ENCODE data around the gene VRK1. TPM values are rescaled to one million over a fixed set of nuclear protein-coding genes. Genes with fewer than 3 reads are reported as not detected.
A peak's percentile ranks its signal among the peaks of the same experiment; 100 is the strongest.

Gene VRK1
- total RNA-seq, result 52.7 TPM

- Histone ChIP-seq H3K27me3 (ENCODE audit: control insufficient read depth in 3 of 3, insufficient read depth in 3 of 3, low read length in 3 of 3) (no peaks in the 10 kb centered on the region), H3K36me3 (ENCODE audit: control insufficient read depth in 3 of 3, insufficient read depth in 3 of 3, low read length in 3 of 3) (no peaks in the 10 kb centered on the region), H3K27ac (ENCODE audit: low read depth, low read length) (no peak within 1 kb of the TSS), H3K9me3 (ENCODE audit: control insufficient read depth in 3 of 3, low read length in 3 of 3) (no peaks in the 10 kb centered on the region), H3K4me1 (ENCODE audit: control insufficient read depth in 3 of 3, insufficient read depth in 3 of 3, low read length in 3 of 3) (peaks cover 7 to 8% (median 7%) of the 10 kb centered on the region in 3 donors), H3K9ac (ENCODE audit: low read depth in 1 of 3, low read length in 3 of 3) (peak within 1 kb of the TSS; percentile 64 to 77 (median 74)), H3K4me3 (ENCODE audit: low read length in 3 of 3) (peak within 1 kb of the TSS; percentile 80 to 83 (median 80))
Observed at GRCh38 chr14:96796851-96797581, at the start of gene VRK1. TSS of gene VRK1 (plus strand) at chr14:96797382. CDS start at chr14:96833472, 36,090 bp downstream.

GRCh38 chr14:96747608-96748007, 49.6 kb upstream of the VRK1 start:
- peaks cover 0 to 2% (median 0%) of the 10 kb centered on the region in 3 donors for H3K9me3 ChIP-seq (ENCODE audit: control insufficient read depth in 3 of 3, low read length in 3 of 3)
- H3K36me3 ChIP-seq (ENCODE audit: control insufficient read depth in 3 of 3, insufficient read depth in 3 of 3, low read length in 3 of 3), result no peaks in the 10 kb centered on the region
- H3K9ac ChIP-seq (ENCODE audit: low read depth in 1 of 3, low read length in 3 of 3), result no peak overlapping the region
- no peak overlapping the region for H3K4me3 ChIP-seq (ENCODE audit: low read length in 3 of 3)
- H3K27ac ChIP-seq (ENCODE audit: low read depth, low read length), result no peak overlapping the region
- peaks cover 13 to 32% (median 19%) of the 10 kb centered on the region in 3 donors for H3K27me3 ChIP-seq (ENCODE audit: control insufficient read depth in 3 of 3, insufficient read depth in 3 of 3, low read length in 3 of 3)
- H3K4me1 ChIP-seq (ENCODE audit: control insufficient read depth in 3 of 3, insufficient read depth in 3 of 3, low read length in 3 of 3), result no peaks in the 10 kb centered on the region

- H3K36me3 ChIP-seq (ENCODE audit: control insufficient read depth in 3 of 3, insufficient read depth in 3 of 3, low read length in 3 of 3), result no peaks in the 10 kb centered on the region
- H3K9ac ChIP-seq (ENCODE audit: low read depth in 1 of 3, low read length in 3 of 3), result no peak overlapping the region
- H3K27me3 ChIP-seq (ENCODE audit: control insufficient read depth in 3 of 3, insufficient read depth in 3 of 3, low read length in 3 of 3), result peaks cover 10 to 27% (median 19%) of the 10 kb centered on the region in 3 donors
- no peaks in the 10 kb centered on the region for H3K4me1 ChIP-seq (ENCODE audit: control insufficient read depth in 3 of 3, insufficient read depth in 3 of 3, low read length in 3 of 3)
- peaks cover 0 to 2% (median 0%) of the 10 kb centered on the region in 3 donors for H3K9me3 ChIP-seq (ENCODE audit: control insufficient read depth in 3 of 3, low read length in 3 of 3)
- no peak overlapping the region for H3K4me3 ChIP-seq (ENCODE audit: low read length in 3 of 3)
- H3K27ac ChIP-seq (ENCODE audit: low read depth, low read length), result no peak overlapping the region
Observed at GRCh38 chr14:96748362-96748761, 48.8 kb upstream of the VRK1 start.

GRCh38 chr14:96751505-96751904, 45.7 kb upstream of the VRK1 start:
- H3K27me3 ChIP-seq (ENCODE audit: control insufficient read depth in 3 of 3, insufficient read depth in 3 of 3, low read length in 3 of 3), result peaks cover 5 to 20% (median 12%) of the 10 kb centered on the region in 3 donors
- no peak overlapping the region for H3K4me3 ChIP-seq (ENCODE audit: low read length in 3 of 3)
- no peak overlapping the region for H3K27ac ChIP-seq (ENCODE audit: low read depth, low read length)
- no peak overlapping the region for H3K9ac ChIP-seq (ENCODE audit: low read depth in 1 of 3, low read length in 3 of 3)
- H3K36me3 ChIP-seq (ENCODE audit: control insufficient read depth in 3 of 3, insufficient read depth in 3 of 3, low read length in 3 of 3), result no peaks in the 10 kb centered on the region
- no peaks in the 10 kb centered on the region for H3K9me3 ChIP-seq (ENCODE audit: control insufficient read depth in 3 of 3, low read length in 3 of 3)
- H3K4me1 ChIP-seq (ENCODE audit: control insufficient read depth in 3 of 3, insufficient read depth in 3 of 3, low read length in 3 of 3), result no peaks in the 10 kb centered on the region

GRCh38 chr14:96752125-96752524, 45.1 kb upstream of the VRK1 start:
- Histone ChIP-seq H3K27me3 (ENCODE audit: control insufficient read depth in 3 of 3, insufficient read depth in 3 of 3, low read length in 3 of 3) (peaks cover 5 to 23% (median 9%) of the 10 kb centered on the region in 3 donors), H3K36me3 (ENCODE audit: control insufficient read depth in 3 of 3, insufficient read depth in 3 of 3, low read length in 3 of 3) (no peaks in the 10 kb centered on the region), H3K27ac (ENCODE audit: low read depth, low read length) (no peak overlapping the region), H3K4me3 (ENCODE audit: low read length in 3 of 3) (no peak overlapping the region), H3K9ac (ENCODE audit: low read depth in 1 of 3, low read length in 3 of 3) (no peak overlapping the region), H3K9me3 (ENCODE audit: control insufficient read depth in 3 of 3, low read length in 3 of 3) (no peaks in the 10 kb centered on the region), H3K4me1 (ENCODE audit: control insufficient read depth in 3 of 3, insufficient read depth in 3 of 3, low read length in 3 of 3) (no peaks in the 10 kb centered on the region)

- Histone ChIP-seq H3K36me3 (ENCODE audit: control insufficient read depth in 3 of 3, insufficient read depth in 3 of 3, low read length in 3 of 3) (no peaks in the 10 kb centered on the region), H3K27ac (ENCODE audit: low read depth, low read length) (no peak overlapping the region), H3K9me3 (ENCODE audit: control insufficient read depth in 3 of 3, low read length in 3 of 3) (no peaks in the 10 kb centered on the region), H3K27me3 (ENCODE audit: control insufficient read depth in 3 of 3, insufficient read depth in 3 of 3, low read length in 3 of 3) (peaks cover 5 to 26% (median 11%) of the 10 kb centered on the region in 3 donors), H3K4me3 (ENCODE audit: low read length in 3 of 3) (no peak overlapping the region), H3K4me1 (ENCODE audit: control insufficient read depth in 3 of 3, insufficient read depth in 3 of 3, low read length in 3 of 3) (no peaks in the 10 kb centered on the region), H3K9ac (ENCODE audit: low read depth in 1 of 3, low read length in 3 of 3) (no peak overlapping the region)
Observed at GRCh38 chr14:96752594-96752993, 44.6 kb upstream of the VRK1 start.

GRCh38 chr14:96754162-96754844, 42.9 kb upstream of the VRK1 start:
- no peak overlapping the region for H3K9ac ChIP-seq (ENCODE audit: low read depth in 1 of 3, low read length in 3 of 3)
- H3K4me3 ChIP-seq (ENCODE audit: low read length in 3 of 3), result no peak overlapping the region
- H3K4me1 ChIP-seq (ENCODE audit: control insufficient read depth in 3 of 3, insufficient read depth in 3 of 3, low read length in 3 of 3), result no peaks in the 10 kb centered on the region
- no peak overlapping the region for H3K27ac ChIP-seq (ENCODE audit: low read depth, low read length)
- peaks cover 0 to 26% (median 9%) of the 10 kb centered on the region in 3 donors for H3K27me3 ChIP-seq (ENCODE audit: control insufficient read depth in 3 of 3, insufficient read depth in 3 of 3, low read length in 3 of 3)
- no peaks in the 10 kb centered on the region for H3K9me3 ChIP-seq (ENCODE audit: control insufficient read depth in 3 of 3, low read length in 3 of 3)
- no peaks in the 10 kb centered on the region for H3K36me3 ChIP-seq (ENCODE audit: control insufficient read depth in 3 of 3, insufficient read depth in 3 of 3, low read length in 3 of 3)

GRCh38 chr14:96754845-96755184, 42.4 kb upstream of the VRK1 start:
- no peaks in the 10 kb centered on the region for H3K36me3 ChIP-seq (ENCODE audit: control insufficient read depth in 3 of 3, insufficient read depth in 3 of 3, low read length in 3 of 3)
- no peak overlapping the region for H3K4me3 ChIP-seq (ENCODE audit: low read length in 3 of 3)
- no peak overlapping the region for H3K27ac ChIP-seq (ENCODE audit: low read depth, low read length)
- no peaks in the 10 kb centered on the region for H3K4me1 ChIP-seq (ENCODE audit: control insufficient read depth in 3 of 3, insufficient read depth in 3 of 3, low read length in 3 of 3)
- no peaks in the 10 kb centered on the region for H3K9me3 ChIP-seq (ENCODE audit: control insufficient read depth in 3 of 3, low read length in 3 of 3)
- H3K27me3 ChIP-seq (ENCODE audit: control insufficient read depth in 3 of 3, insufficient read depth in 3 of 3, low read length in 3 of 3), result peaks cover 0 to 24% (median 9%) of the 10 kb centered on the region in 3 donors
- no peak overlapping the region for H3K9ac ChIP-seq (ENCODE audit: low read depth in 1 of 3, low read length in 3 of 3)

- peaks cover 0 to 19% (median 7%) of the 10 kb centered on the region in 3 donors for H3K27me3 ChIP-seq (ENCODE audit: control insufficient read depth in 3 of 3, insufficient read depth in 3 of 3, low read length in 3 of 3)
- no peaks in the 10 kb centered on the region for H3K9me3 ChIP-seq (ENCODE audit: control insufficient read depth in 3 of 3, low read length in 3 of 3)
- H3K27ac ChIP-seq (ENCODE audit: low read depth, low read length), result no peak overlapping the region
- no peak overlapping the region for H3K4me3 ChIP-seq (ENCODE audit: low read length in 3 of 3)
- no peaks in the 10 kb centered on the region for H3K4me1 ChIP-seq (ENCODE audit: control insufficient read depth in 3 of 3, insufficient read depth in 3 of 3, low read length in 3 of 3)
- H3K36me3 ChIP-seq (ENCODE audit: control insufficient read depth in 3 of 3, insufficient read depth in 3 of 3, low read length in 3 of 3), result no peaks in the 10 kb centered on the region
- H3K9ac ChIP-seq (ENCODE audit: low read depth in 1 of 3, low read length in 3 of 3), result no peak overlapping the region
Observed at GRCh38 chr14:96756745-96757144, 40.4 kb upstream of the VRK1 start.

GRCh38 chr14:96757456-96757855, 39.7 kb upstream of the VRK1 start:
- Histone ChIP-seq H3K36me3 (ENCODE audit: control insufficient read depth in 3 of 3, insufficient read depth in 3 of 3, low read length in 3 of 3) (no peaks in the 10 kb centered on the region), H3K9ac (ENCODE audit: low read depth in 1 of 3, low read length in 3 of 3) (no peak overlapping the region), H3K27ac (ENCODE audit: low read depth, low read length) (no peak overlapping the region), H3K4me3 (ENCODE audit: low read length in 3 of 3) (no peak overlapping the region), H3K9me3 (ENCODE audit: control insufficient read depth in 3 of 3, low read length in 3 of 3) (no peaks in the 10 kb centered on the region), H3K4me1 (ENCODE audit: control insufficient read depth in 3 of 3, insufficient read depth in 3 of 3, low read length in 3 of 3) (no peaks in the 10 kb centered on the region), H3K27me3 (ENCODE audit: control insufficient read depth in 3 of 3, insufficient read depth in 3 of 3, low read length in 3 of 3) (peaks cover 0 to 19% (median 7%) of the 10 kb centered on the region in 3 donors)
